Brain pericyte (primary cell): ENCODE measurements around the gene PTMA.
"Not testable (repeated sequence)": the region's sequence is repeated elsewhere in the genome, so short reads cannot be mapped to it uniquely, and the experiment has no call there.

ENCODE experiments used
- DNase-seq: peaks from one replicate; pipeline ENCODE4 v3.0.0-alpha.2; 2012; ENCODE audit warnings: low read depth, low spot score

The PTMA gene

GRCh38 chr2:231707927-231708772 lies at the start of gene PTMA:
Gene PTMA, plus strand, starts transcription at chr2:231708525. Its CDS starts 182 bp downstream, at chr2:231708707.
- DNase-seq: peak; percentile 99

GRCh38 chr2:231660073-231660472 lies 48.3 kb upstream of the PTMA start:
- DNase-seq: not testable (repeated sequence)

DNA sequence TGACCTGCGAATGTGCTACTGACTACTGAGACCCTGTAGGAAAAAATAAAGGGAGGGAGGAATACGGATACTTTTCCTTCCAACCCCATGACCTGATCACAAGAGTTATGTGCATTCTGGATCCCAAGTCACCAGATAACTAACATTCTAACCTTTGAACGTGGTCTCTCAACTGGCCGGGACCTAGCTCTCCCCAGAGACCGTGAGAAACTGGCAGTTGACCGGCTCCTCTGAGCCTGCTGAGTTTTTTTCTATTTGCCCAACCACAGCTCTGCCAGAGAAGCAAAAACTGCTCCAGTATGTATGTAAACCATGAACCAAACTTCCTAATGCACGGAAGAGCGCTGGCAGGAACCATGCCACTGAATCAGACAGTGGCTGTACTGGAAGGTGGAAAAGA lies 47.5 kb upstream of the PTMA start:
- DNase-seq: no peak

DNA sequence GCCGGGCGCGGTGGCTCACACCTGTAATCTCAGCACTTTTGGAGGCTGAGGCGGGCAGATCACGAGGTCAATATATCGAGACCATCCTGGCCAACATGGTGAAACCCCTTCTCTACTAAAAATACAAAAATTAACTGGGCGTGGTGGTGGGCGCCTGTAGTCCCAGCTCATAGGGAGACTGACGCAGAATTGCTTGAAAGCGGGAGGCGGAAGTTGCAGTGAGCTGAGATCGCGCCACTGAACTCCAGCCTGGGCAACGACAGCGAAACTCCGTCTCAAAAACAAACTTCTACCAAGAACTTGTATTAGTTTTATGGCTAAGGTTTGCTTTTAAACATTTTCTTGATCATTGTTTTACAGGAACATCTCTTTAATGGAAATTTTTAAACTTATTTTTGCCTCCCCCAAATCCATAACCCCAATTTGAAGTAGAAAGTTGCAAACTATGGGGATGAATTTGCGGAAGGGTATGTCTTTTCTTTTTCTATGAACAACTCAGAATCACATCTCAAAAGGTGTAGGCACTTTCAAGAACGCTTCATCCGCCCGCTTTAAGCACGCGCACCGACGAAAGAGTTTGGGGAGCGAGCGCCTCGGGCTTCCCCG lies 46.8 kb upstream of the PTMA start:
- no peak for DNase-seq

- peak; percentile 95 for DNase-seq
Observed at GRCh38 chr2:231662028-231662810, 46.1 kb upstream of the PTMA start.

- DNase-seq: no peak
Observed at GRCh38 chr2:231662811-231663457, 45.4 kb upstream of the PTMA start.

GRCh38 chr2:231663458-231664212 lies 44.7 kb upstream of the PTMA start:
- DNase-seq: no peak

DNA sequence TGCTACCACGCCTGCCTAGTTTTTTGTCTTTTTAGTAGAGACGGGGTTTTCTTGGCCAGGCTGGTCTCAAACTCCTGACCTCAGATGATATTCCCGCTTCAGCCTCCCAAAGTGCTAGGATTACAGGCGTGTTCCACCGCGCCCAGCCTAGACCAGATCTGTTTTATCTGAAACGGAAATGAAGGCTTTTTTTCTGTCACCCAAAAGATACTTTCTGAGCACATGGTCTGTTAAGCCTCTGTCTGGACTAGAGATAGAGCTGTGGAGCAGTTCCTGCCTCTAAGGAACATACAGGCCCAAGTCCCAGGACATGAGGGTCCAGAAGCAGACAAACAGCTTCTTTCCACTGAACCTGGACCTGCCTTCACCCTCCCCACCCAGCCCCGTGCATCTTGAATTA lies 43.6 kb upstream of the PTMA start:
- no peak for DNase-seq

DNA sequence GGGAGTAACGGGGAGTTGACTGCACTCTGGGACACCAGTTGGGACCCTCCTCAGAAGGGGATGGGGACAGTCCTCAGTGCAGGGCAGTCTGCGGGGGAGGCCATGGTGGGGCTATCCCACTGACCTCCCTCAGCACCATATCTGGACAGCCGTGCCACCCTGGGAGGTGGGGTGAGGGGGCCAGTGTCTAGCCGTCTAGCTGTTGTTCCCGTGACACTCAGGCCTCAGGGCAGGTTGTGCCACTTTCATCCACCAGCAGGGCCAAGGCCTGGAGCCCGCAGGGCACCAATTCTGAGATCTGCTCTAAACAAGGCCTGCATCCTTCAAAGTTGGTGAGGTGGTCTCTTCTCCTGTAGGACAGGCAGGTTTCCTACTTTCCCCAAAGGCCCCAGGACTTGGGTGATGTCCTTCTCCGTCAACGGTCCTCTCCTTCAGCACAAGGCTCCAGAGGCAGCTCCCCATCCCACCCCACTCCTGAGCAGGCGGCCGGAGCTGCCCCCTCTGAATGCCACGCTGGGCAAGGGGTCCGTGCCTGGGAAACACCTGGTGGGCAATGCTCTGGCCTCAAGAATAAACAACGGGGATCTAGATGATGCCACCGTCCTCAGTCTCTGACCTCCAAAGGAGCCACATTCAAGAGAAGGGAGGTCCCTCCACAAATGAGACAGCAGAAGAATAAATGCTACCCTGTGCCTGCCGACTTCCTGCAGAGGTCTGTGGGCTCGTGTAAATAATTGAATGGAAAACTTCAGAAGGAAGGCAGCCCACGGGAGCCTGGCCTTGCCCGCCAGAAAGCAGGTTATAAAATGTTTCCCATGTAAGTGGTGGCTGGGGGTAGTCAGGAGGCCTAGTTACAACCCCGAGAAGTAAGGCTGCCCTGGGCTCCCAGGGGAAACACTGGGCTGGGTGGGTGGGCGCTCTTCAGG lies 42.8 kb upstream of the PTMA start:
- DNase-seq: no peak

- DNase-seq: peak; percentile 64
Observed at GRCh38 chr2:231666171-231667095, 41.9 kb upstream of the PTMA start.

- no peak for DNase-seq
Observed at GRCh38 chr2:231667096-231667427, 41.3 kb upstream of the PTMA start.

DNA sequence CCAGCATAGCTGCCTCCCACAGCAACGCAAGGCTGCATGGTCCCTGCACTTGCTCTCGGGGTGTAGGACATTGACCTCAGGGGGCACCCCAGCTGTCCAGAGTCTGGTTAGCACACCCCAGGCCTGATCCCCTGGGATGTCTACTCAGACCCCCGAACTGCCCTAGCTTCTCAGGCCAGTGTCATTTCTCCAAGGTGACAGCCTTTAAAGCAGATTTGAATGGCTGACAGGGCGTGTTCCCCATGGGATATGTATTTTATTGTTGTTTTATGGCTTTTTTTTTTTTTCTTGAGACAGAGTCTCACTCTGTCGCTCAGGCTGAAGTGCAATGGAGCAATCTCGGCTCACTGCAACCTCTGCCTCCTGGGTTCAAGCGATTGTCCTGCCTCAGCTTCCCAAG lies 40.8 kb upstream of the PTMA start:
- no peak for DNase-seq

GRCh38 chr2:231668981-231669380 lies 39.3 kb upstream of the PTMA start:
- no peak for DNase-seq

GRCh38 chr2:231671270-231672050 lies 36.9 kb upstream of the PTMA start:
- DNase-seq: no peak

GRCh38 chr2:231672617-231673347 lies 35.5 kb upstream of the PTMA start:
- DNase-seq: no peak

DNA sequence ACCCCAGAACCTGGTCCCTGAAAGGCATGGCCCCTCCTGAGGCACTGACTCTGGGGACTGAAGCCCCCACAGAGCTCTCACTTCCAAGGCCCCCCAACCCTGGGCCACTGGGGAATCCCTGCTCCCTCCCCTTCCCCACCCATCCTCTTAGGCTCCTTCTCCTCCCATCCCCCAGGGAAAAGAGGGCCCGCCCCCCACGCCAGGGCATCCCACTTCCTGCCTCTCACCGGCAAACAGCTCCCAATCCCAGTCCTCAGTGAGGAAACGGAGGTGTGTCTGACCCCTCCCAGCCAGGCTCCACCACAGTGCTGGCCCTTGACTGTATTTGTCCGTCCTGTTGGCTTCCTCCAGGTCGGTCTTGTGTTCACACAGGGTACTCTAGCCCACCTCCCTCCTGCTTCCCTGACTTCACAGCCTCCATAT lies 35.0 kb upstream of the PTMA start:
- DNase-seq: no peak

- DNase-seq: no peak
Observed at GRCh38 chr2:231674587-231675338, 33.6 kb upstream of the PTMA start.
